Mucosa of gallbladder (tissue), 1 donor: ENCODE results near the gene USP17L10. TPM values are rescaled to one million over a fixed set of nuclear protein-coding genes. Genes with fewer than 3 reads are reported as not detected.
"Not testable (repeated sequence)": the region's sequence is repeated elsewhere in the genome, so short reads cannot be mapped to it uniquely, and the experiment has no call there.

Experiments
- DNase-seq: peaks from one replicate; pipeline ENCODE4 v3.0.0-alpha.2; 2020; ENCODE audit warnings: low spot score
- total RNA-seq: library from RNA; stranded (reverse); gene quantifications from one replicate; pipeline ENCODE4 v1.2.1, GENCODE V29; 2021
- donor health status: DM: no; HTN: no; CAD: no.

The USP17L10 gene
- total RNA-seq, result not detected

GRCh38 chr4:9210357-9210756 is at the start of gene USP17L10:
USP17L10 (plus strand) TSS chr4:9210657; CDS start chr4:9210657, 0 bp downstream.
- not testable (repeated sequence) for DNase-seq

- not testable (repeated sequence) for DNase-seq
Measured at GRCh38 chr4:9165990-9166389, 44.5 kb upstream of the USP17L10 start.

- not testable (repeated sequence) for DNase-seq
Measured at GRCh38 chr4:9169791-9170459, 40.5 kb upstream of the USP17L10 start, which contains the start of gene FAM90A26. FAM90A26 (plus strand) TSS chr4:9170409; CDS start chr4:9173173, 2,764 bp downstream.

GRCh38 chr4:9214701-9215100 is 4.2 kb downstream of the USP17L10 start:
- not testable (repeated sequence) for DNase-seq

GRCh38 chr4:9215105-9215504 is 4.6 kb downstream of the USP17L10 start, which contains the start of gene USP17L11:
USP17L11 (plus strand) TSS chr4:9215405; CDS start chr4:9215405, 0 bp downstream.
- not testable (repeated sequence) for DNase-seq

- not testable (repeated sequence) for DNase-seq
Measured at GRCh38 chr4:9219852-9220251, 9.4 kb downstream of the USP17L10 start, which contains the start of gene USP17L12. USP17L12 (plus strand) TSS chr4:9220152; CDS start chr4:9220152, 0 bp downstream.

GRCh38 chr4:9224596-9224995 is 14.1 kb downstream of the USP17L10 start, which contains the start of gene USP17L13:
USP17L13 (plus strand) TSS chr4:9224896; CDS start chr4:9224896, 0 bp downstream.
- not testable (repeated sequence) for DNase-seq

GRCh38 chr4:9230249-9230648 is 19.8 kb downstream of the USP17L10 start:
- peak; percentile 6 for DNase-seq

GRCh38 chr4:9234085-9234484 is 23.6 kb downstream of the USP17L10 start, which contains the start of gene USP17L15:
USP17L15 (plus strand) TSS chr4:9234385; CDS start chr4:9234385, 0 bp downstream.
- not testable (repeated sequence) for DNase-seq

GRCh38 chr4:9238461-9238860 is 28.0 kb downstream of the USP17L10 start:
- DNase-seq, result not testable (repeated sequence)

GRCh38 chr4:9243579-9243978 is 33.1 kb downstream of the USP17L10 start, which contains the start of gene USP17L17:
USP17L17 (plus strand) TSS chr4:9243879; CDS start chr4:9243879, 0 bp downstream.
- DNase-seq, result not testable (repeated sequence)

- DNase-seq, result peak; percentile 17
Measured at GRCh38 chr4:9247953-9248680, 37.7 kb downstream of the USP17L10 start, which contains the start of gene USP17L18. USP17L18 (plus strand) TSS chr4:9248630; CDS start chr4:9248630, 0 bp downstream.

- DNase-seq, result not testable (repeated sequence)
Measured at GRCh38 chr4:9253078-9253477, 42.6 kb downstream of the USP17L10 start, which contains the start of gene USP17L19. USP17L19 (plus strand) TSS chr4:9253378; CDS start chr4:9253378, 0 bp downstream.

GRCh38 chr4:9257824-9258223 is 47.4 kb downstream of the USP17L10 start, which contains the start of gene USP17L20:
USP17L20 (plus strand) TSS chr4:9258124; CDS start chr4:9258124, 0 bp downstream.
- not testable (repeated sequence) for DNase-seq

Other genes with a start within 250 kb of the USP17L10 start
- gene FAM90A26, start 40.2 kb upstream of the USP17L10 start, total RNA-seq, result not detected
- not detected for gene USP17L11, start 4.7 kb downstream of the USP17L10 start, total RNA-seq
- gene USP17L12, start 9.5 kb downstream of the USP17L10 start, total RNA-seq, result not detected
- not detected for gene USP17L13, start 14.2 kb downstream of the USP17L10 start, total RNA-seq
- not detected for gene USP17L15, start 23.7 kb downstream of the USP17L10 start, total RNA-seq
- not detected for gene USP17L17, start 33.2 kb downstream of the USP17L10 start, total RNA-seq
- gene USP17L18, start 38.0 kb downstream of the USP17L10 start, total RNA-seq, result not detected
- not detected for gene USP17L19, start 42.7 kb downstream of the USP17L10 start, total RNA-seq
- not detected for gene USP17L20, start 47.5 kb downstream of the USP17L10 start, total RNA-seq
- not detected for gene USP17L21, start 52.2 kb downstream of the USP17L10 start, total RNA-seq
- not detected for gene USP17L22, start 57.0 kb downstream of the USP17L10 start, total RNA-seq
- gene USP17L24, start 114.5 kb downstream of the USP17L10 start, total RNA-seq, result not detected
- gene USP17L25, start 119.3 kb downstream of the USP17L10 start, total RNA-seq, result not detected
- not detected for gene USP17L26, start 124.0 kb downstream of the USP17L10 start, total RNA-seq
- not detected for gene USP17L5, start 128.7 kb downstream of the USP17L10 start, total RNA-seq
- gene USP17L27, start 133.5 kb downstream of the USP17L10 start, total RNA-seq, result not detected
- not detected for gene USP17L28, start 138.2 kb downstream of the USP17L10 start, total RNA-seq
- not detected for gene USP17L29, start 143.0 kb downstream of the USP17L10 start, total RNA-seq
- gene USP17L30, start 152.5 kb downstream of the USP17L10 start, total RNA-seq, result not detected
- not detected for gene DEFB131A, start 233.8 kb downstream of the USP17L10 start, total RNA-seq